ENCODE data around the gene PGM2L1.
A peak's percentile ranks its signal among the peaks of the same experiment; 100 is the strongest.
"Not testable (repeated sequence)": the region's sequence is repeated elsewhere in the genome, so short reads cannot be mapped to it uniquely, and the experiment has no call there.

PGM2L1 gene

DNA sequence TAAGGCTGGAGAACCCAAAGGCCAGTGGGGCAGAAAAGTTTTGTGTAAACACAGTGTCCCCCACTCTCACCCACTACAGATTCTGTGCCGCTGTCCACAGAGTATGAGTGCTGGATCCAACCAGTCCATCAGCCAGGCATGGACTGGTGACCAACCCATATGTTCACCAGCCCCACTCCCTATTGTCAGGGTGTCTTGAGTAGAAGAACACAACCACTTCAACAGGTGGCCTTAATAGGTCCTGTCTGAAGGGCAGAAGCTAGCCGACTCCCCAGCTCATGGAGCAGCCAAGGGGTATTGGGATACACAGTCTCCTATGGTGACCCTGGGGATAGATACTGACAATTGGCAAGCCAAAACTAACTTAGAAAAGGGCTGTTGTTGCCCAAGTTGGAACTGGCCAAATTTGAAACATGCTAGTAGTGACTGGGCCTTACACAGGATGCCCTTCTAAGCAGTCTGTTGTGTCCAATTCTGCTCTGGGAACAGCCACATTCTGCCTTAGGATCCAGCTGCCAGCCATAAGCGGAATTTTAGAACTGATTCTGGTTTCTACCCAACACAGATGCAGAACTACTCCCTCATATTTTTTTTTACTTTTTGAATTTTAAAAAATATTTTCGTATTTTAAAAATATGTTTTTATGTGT, 19.8 kb upstream of the PGM2L1 start:
- no peak overlapping the region for H3K4me3 ChIP-seq (ENCODE audit: low read length)
- no peak for TF ChIP-seq CTCF (IDR thresholded peaks at IDR 0.05; ENCODE audit: insufficient read depth, low read depth, low read length, missing control alignments)
- DNase-seq (ENCODE audit: low read depth): no peak

- peak; percentile 80 for DNase-seq (ENCODE audit: low read depth)
- no peak for TF ChIP-seq CTCF (IDR thresholded peaks at IDR 0.05; ENCODE audit: insufficient read depth, low read depth, low read length, missing control alignments)
- H3K4me3 ChIP-seq (ENCODE audit: low read length): no peak overlapping the region
These were observed 19.2 kb upstream of the PGM2L1 start for GRCh38 chr11:74417379-74417804.

- not testable (repeated sequence) for H3K4me3 ChIP-seq (ENCODE audit: low read length); DNase-seq (ENCODE audit: low read depth)
These were observed 18.7 kb upstream of the PGM2L1 start for GRCh38 chr11:74416974-74417373.

DNA sequence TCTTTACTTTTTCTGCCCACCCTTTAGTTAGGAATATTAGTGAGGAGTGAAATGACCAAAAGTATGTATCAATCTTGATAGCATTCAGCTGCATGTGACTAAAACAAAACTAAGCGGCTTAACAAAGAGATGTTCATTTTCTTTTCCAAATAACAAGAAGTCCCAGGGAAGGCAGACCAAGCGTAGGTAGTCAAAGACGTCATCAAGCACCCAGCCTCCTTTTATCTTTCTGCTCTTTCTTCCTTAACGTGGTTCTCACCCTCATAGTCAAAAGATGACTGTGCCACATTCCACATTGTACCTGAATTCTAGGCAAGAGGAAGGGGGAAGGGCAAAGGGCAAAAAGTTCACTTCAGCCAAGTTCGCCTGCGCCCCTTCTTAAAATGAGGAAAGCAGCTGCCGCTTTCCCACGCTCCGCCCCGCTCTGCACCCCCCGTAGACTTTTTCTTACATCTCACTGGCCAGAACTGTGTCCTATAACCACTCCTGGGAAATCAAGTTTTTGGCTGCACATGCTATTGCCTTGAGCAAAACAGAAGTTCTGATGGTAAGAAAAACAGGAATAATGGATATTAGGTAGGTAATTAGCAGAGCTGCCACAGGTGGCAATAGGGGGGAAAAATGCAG, 14.6 kb upstream of the PGM2L1 start:
- no peak for TF ChIP-seq CTCF (IDR thresholded peaks at IDR 0.05; ENCODE audit: insufficient read depth, low read depth, low read length, missing control alignments)
- no peak overlapping the region for H3K4me3 ChIP-seq (ENCODE audit: low read length)
- no peak for DNase-seq (ENCODE audit: low read depth)

- no peak for TF ChIP-seq CTCF (IDR thresholded peaks at IDR 0.05; ENCODE audit: insufficient read depth, low read depth, low read length, missing control alignments)
- DNase-seq (ENCODE audit: low read depth): peak; percentile 25
- no peak overlapping the region for H3K4me3 ChIP-seq (ENCODE audit: low read length)
These were observed 14.1 kb upstream of the PGM2L1 start for GRCh38 chr11:74412321-74412720.

DNA sequence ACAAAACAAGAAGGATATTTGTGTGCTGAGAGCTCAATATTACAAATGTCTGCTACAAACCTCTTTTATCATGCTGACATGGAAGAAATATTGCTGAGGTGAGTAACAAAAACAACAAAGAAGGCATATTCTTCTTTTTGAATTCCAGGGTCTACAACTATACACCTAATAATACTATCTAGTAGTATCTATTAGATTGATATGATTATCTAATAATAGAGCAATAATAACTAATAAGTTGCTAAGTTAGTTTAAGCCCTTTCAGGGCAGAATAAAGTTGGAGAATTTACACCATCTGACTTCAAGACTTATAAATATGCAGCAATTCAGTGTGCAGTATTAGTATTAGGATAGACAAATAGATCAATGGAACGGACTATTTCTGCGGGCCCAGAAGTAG, 11.4 kb upstream of the PGM2L1 start:
- no peak for DNase-seq (ENCODE audit: low read depth)
- no peak overlapping the region for H3K4me3 ChIP-seq (ENCODE audit: low read length)
- TF ChIP-seq CTCF (IDR thresholded peaks at IDR 0.05; ENCODE audit: insufficient read depth, low read depth, low read length, missing control alignments): no peak

DNA sequence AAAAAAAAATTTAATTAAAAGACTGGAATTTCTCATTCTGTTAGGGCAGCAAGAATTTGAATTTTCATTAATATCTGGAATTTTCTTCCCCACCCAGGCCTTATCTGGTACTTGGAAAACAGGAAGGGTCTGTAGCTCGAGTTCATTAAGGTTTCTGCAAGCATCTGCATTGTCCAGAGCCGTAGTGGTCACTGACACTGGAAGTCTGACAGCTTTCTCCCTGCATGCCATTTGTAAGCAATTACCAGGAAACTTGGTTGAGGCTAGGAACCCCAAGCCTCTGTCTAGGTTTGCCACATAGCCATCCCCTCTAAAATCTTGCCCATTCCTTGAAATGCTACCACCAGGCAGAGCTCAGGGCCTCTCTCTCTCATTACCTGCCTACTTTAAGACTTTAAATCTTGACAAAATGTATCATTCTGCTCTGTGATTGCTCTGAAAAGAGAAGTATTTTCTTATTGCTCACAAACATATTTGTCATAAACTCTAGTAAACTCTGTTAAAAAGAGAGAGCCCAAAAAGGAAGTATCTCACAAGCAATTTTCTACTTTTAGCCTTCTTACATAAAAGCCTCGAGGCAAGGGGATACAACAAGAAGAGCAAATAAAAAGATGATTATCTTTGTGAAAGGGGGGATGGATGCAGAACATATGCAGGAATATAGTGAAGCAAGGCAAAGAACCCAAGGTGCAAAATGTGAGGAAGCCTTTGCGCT, 5.5 kb upstream of the PGM2L1 start:
- H3K4me3 ChIP-seq (ENCODE audit: low read length): no peak overlapping the region
- DNase-seq (ENCODE audit: low read depth): no peak
- TF ChIP-seq CTCF (IDR thresholded peaks at IDR 0.05; ENCODE audit: insufficient read depth, low read depth, low read length, missing control alignments): no peak
